Fibroblast of gingiva (primary cell): ENCODE results near the gene FAM98C.

ENCODE experiments used
- DNase-seq: peaks from one replicate; pipeline ENCODE4 v3.0.0-alpha.2; 2011; ENCODE audit warnings: low read depth

The FAM98C gene

DNA sequence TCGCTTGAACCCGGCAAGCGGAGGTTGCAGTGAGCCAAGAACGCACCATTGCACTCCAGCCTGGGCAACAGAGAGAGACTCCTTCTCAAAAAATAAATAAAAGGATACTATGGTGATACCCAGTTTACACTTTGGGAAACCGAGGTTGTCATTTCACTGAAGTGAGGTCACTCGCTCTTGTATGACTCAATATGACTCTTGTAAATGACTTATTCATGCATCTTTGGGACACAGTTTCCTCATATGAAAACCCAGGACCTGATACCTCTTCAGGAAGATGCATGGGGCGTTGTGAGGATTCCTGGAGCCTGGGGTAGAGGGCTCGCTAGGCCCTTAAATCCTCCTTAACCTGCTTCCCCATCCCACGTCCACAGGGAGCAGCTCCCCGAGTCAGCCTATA, 24.0 kb upstream of the FAM98C start:
- no peak for DNase-seq

DNA sequence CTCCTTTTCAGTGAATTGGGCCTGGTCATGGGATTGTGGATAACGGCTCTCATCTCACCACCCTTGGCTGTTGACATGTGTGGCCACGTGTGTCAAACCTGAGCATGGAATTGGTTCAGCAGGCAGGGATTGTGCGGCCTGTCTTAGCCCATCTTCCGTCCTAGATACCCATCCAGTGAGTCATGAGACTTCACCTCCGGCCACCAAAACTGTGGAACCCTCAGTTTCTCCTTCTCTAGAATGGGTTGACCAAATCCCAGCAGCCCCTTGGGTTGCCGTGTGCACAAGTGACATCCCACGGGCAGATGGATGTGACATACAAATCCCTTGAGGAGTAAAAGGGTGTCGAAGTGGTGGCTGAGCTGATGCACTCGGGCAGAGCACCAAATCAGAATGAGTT, 21.8 kb upstream of the FAM98C start:
- no peak for DNase-seq

DNA sequence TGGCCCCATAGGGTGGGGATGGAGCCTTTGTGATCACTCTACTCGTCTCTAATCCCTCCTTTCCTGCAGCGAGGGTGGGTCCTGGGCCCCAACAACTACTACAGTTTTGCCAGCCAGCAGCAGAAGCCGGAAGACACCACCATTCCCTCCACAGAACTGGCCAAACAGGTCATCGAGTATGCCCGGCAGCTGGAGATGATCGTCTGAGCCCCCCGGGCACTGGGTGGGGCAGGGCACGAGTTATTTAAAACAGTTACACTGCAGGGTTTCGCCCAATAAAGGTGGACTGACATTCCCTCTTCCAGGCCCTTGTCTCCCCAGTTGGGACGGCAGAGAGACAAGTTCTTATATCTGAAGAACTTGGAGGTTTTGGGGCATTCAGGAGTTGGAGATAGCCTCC, 19.7 kb upstream of the FAM98C start:
- no peak for DNase-seq

DNA sequence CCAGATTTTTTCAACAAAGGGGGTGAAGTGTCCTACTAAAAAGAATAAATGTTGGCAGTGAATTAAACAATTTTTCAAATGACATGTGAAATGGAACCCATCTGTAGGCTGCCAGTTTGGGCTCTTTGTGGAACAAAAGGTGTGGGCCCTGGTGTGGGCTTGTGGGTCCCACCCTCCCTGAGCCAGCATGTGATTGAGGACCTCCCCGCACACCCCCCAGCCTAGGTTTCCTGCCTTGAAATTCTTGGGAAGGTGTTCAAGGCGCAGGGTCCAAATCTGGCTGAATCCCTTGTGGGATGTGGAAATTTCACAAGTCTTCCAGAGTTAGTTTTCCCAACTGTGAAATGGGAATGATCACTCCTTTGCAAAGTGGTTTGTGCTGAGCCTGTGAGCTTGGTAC, 19.1 kb upstream of the FAM98C start:
- DNase-seq = no peak

DNA sequence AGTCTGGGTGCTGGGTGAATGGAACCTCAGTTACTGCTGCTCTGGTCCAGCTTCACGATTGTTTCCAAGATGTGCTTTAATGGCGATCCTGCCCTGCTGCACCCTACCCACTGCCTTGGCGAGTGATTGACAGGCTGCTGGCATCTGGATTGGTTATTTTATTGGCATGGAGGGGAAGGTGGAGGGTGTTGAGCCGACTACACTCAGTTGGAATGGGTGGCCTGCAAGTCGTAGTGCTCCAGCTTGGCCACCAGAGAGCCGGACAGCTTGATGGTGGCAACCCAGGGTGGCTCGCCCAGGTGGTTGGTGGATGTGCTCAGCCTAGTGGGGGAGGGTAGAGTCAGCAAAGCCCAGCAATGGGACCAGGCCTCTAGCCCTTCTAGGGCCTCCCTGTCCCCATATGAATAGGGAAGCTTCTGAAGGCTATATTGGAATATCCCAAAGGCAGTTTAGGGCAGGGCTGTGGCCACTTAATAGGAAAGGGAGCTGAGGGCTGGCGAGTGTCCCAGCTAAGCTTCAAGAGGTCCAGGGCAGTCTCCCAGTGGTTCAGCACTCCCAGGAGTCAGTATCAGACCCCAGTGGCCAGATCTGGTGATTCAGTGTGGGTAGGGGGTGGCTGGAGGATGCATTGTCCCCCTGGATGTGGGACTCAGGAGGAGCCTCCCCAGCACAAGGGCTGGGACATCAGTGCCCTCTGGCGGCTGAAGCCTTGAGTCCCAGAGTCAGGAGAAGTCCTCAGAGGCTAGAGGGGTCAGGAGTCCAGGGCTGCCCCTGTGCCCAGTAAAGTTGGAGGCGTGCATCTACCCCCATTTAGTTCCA, 18.5 kb upstream of the FAM98C start:
- DNase-seq = no peak

DNA sequence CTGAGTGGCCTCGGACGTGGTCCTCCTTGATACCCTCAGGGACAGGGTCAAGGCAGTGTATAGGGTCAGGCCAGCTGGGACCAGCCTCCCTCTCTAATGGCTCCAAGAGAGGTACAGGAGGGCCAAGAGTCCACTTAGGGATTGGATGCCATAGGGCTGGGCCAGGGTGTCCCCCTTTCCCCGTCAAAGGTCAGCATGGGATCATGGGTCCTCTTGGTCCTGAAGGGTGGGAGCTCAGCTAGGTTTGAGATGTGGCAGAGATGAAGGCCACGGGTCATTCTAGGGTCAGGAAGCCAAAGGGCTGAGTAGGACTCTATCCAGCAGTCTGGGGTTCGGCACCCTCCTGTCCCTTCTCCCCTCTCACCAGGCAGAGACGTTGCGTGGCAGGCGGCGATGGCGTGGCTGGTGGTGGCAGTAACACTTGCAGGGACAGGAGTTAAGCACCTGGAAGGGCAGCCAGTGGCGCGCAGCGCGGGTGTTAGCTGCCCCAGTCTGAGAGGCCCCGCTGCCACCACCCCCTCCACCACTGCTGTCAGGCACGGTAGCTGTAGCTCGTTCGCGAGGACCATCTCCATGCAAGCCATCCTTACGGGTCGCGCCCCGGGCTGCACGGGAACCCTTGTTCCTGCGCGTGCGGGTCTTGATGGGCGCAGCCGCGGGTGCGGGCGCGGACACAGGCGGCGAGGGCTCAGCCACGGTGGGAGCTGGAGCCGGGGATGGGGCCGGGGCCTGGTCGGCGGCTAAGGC, 17.7 kb upstream of the FAM98C start:
- no peak for DNase-seq

DNA sequence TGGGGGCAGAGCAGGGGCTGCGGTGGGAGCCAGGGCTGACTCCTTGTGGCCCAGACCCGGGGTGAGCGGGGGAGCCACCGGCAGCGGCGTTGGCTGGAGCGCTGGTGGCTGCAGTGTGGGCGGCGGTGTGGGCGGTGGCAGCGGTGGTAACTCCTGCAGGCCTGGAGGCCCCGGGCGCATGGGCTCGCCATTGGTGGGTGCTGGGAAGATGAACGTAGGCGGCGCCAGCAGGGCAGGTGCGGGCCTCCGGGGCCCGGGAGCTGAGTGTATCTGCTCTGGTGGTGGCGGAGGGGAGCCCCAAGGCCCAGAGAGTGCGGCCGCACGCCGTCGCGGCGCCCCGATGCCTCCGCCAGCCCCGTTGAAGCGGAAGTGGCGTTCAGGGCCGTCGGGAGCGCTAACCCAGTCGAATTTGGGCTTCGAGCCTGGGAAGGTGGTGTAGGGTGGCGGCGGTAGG, 17.1 kb upstream of the FAM98C start:
- no peak for DNase-seq

DNA sequence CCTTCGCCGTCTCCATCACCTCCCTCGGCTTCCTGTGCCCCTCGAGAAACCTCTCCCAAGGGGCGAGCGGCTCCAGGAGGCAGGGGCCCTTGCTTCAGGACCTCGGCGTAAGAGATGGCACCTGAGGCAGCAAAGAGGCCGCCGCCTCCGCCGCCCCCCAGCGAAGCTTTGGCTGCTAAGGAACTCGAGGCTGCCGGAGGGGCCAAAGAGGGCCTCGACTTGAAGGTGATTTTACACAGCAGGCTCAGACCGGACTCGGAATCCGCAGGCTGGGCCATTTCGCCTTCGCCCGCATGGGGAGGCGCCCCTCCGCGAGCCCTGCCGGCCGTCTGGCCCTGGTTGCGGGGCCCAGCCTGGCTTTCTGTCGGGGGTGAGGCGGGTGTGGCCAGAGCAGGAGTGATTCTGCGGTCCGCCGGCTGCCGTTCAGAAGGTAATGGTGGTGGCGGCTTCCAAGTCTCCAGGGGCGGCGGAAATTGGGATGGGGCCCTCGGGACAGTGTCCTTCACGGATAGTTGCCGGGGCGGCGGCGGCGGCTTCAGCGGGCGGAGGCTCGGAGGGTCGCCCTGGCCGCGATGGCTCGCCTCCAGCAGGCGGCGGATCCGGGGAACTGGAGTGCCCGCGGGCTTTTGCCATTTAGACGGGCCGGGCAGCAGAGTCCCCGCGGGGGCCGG, 16.5 kb upstream of the FAM98C start:
- DNase-seq = no peak

DNA sequence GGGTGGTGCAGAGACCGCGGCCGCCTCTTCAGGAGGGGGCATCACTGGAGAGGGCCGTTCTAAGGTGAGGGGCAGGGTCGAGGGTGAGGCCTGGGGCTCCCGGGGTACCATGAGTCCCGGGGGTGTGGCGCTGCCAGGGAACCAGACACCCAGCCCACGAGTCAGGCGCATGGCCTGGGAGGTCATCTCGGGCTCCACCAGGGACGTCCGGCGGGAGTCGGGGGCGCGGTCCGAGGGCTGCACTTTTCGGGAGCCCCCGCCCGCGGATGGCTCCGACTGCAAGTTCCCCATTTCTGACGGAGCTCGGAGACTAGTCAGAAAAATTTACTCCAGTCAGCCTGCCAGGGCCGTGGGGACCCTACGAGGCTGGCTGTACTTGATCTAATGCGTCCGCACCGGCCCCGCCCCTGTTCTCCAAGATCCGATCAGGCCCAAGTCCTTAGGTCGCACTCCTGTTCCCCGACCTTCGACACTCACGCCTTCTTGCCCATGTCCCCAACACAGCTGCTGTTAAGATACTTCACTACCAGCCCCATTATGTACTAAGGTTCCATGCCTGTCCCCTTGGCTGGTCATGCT, 15.8 kb upstream of the FAM98C start:
- DNase-seq = no peak

DNA sequence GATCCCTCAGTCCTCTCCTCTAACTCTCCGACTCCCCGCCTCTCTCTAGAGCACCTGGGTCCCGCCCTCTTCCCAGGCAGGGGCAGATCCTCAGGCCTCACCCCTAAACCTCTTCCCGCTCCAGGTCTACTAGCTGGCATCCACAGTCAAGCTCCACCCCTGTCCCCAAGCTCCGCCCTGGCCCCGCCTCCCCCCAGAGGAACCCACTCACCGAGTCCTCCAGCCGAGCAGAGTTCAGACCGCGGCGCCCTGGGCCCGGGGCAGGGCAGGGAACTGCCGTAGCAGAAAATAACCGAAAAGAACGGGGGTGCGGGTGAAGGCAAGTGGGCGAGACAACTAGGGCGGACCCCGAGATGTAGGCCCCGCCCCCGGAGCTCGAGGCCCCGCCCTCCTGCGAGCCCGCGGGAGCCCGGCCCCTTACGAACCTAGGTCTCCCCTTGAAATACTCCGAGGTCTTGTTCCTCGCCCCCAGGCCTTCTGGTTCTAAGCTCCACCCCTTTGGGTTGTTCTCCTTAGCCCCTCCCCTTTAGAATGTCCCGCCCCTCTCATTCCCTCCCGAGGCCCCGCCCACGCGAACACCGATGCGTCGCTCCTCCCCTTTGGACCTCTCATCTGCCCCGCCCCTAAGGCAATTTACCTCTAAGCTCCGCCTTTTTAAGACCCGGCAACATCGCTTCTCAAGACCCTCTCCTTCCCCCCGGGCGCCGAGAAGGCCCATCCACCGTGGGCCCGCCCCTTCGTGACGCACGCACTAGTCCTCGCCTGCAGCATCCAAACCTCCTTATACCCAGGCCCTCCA, 15.1 kb upstream of the FAM98C start, which contains the start of gene GGN:
GGN (minus strand) TSS at position 485 of the 799 bp plus-strand sequence. CDS start 773 bp downstream, outside the sequence.
- peak; percentile 90 for DNase-seq

DNA sequence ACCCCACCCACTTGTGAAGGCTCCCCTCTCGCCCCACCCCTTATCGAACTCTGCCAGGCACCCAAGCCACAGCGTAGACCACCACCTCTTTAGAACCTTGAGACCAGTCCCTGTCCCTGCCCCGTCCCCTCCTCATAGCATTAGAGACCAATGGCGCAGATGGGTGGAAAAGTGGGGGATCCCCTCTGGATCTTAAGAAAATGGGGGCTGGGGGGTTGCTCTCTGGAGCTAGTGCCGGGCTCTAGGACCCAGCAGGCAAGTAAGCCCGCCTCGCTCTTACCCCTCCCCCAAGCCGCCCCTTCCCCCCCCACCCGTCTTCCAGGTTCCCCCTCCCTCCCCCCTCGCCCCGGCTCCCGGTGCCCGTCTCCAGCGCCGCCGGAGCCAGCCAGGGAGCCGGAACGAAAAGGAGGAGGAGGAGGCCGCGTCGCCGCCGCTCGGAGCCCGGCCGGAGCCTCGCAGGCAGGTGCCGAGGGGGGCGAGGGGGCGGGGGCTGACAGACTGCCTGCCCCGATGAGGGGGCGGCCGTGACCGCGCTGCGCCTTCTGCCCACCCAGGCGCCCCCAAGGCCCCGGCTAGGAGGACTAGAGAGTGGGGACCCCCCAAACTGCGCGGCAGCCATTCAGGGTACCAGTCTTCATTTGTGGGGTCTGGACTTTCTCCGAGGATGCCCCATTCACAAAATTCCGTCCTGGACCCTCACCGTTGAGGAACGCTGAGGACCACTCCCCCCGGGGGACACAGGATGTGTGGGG, 14.4 kb upstream of the FAM98C start, which contains the start of gene SPRED3:
SPRED3 (plus strand) TSS at position 349 of the 752 bp plus-strand sequence. CDS start 1,606 bp downstream, outside the sequence.
- DNase-seq = peak; percentile 59

DNA sequence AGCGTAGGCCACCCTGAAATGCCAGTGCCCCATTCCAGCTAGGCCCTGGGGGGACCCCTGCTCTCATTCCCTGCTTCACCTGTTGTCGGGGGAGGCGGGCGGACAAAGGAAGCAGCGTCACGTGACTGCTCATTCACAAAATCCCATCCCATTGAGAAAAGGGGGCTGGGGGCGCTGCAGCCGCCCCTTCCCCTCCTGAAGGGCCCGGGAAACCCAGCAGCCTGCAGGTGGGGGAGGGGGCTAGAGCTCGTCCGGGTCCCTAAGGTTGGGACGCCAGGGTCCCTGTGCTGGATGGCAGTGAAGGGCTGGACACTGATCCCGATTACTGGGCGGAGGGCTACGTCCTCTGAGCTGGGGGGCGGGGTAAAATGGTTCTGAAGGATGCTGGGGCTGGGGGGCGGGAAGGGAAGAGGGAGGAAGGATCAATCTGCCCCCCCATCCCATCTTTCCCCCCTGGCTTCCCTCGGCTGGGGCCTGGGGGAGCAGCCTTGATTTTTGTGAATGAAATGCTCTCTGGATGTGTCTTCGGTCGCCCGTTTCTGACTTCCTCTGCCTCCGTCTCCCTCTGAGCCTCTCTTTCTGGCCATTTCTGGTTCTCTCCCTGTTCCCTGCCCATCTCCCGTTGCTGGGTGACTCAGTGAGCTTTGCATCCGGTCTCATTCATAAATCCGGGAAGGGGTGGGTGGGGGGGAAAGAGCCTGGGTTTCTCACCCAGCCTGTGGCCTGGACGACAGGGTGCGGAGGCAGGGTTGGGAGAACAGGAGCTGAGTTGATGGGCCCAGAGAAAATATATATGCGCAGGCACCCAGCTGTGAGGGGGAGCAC, 13.6 kb upstream of the FAM98C start:
- DNase-seq = peak; percentile 52

DNA sequence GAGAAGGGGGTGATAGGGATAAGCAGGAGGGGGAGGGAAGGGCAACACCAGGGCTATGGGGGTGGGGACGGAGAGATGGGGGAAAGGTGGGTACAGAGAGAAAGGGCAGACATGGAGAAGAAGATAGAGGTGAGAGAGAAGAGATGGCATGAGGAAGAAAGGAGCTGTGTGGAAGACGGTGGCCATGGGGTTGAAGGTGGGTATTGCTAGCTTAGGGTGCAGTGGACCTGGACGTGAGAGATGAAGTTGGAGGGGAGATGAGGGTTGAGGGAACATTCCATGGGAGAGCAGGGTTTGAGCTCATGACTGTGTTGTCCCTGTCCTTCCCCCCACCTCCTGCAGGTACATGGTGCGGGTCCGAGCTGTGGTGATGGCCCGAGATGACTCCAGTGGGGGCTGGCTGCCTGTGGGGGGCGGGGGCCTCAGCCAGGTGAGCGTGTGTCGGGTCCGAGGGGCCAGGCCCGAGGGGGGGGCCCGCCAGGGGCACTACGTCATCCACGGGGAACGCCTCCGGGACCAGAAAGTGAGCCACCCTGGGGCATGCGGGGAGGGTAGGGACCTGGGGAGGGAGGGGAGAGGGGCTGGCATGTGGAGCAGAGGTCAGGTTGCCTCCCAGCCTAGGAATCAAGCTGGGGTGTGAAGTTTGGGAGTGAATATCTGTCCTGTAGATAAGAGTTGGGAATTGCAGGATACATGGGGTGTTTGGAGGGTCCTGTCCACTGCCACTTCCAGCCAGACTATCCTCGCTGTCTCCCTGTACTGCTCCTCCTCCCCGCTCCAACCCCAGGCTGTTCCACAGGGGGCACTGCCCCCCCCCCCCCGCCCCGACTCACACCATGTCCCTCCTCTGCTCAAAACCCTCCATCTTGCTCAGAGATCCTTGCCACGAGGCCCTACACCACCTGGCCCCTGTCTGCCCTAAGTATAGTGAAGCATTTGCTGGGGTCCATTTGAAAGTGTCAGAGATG, 12.7 kb upstream of the FAM98C start:
- DNase-seq = no peak

DNA sequence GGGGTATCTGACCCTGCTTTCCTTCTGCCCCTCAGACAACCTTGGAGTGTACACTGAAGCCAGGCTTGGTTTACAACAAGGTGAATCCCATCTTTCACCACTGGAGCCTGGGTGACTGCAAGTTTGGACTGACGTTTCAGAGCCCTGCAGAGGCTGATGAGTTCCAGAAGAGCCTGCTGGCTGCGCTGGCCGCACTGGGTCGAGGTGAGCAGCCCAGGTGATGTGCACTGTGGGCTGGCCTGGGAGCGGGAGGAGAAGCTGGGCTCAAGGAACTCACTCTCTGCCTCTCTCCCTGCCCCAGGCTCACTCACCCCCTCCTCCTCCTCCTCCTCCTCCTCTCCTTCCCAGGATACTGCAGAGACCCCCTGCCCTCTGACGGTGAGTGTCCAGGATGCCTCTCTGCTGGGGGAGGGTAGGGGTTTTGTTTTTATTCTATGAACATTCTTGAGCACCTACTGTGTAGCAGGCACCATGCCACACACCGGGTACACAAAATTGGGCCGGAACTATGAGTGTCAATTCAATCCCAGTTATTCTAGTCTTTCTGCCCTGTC, 10.9 kb upstream of the FAM98C start:
- no peak for DNase-seq

DNA sequence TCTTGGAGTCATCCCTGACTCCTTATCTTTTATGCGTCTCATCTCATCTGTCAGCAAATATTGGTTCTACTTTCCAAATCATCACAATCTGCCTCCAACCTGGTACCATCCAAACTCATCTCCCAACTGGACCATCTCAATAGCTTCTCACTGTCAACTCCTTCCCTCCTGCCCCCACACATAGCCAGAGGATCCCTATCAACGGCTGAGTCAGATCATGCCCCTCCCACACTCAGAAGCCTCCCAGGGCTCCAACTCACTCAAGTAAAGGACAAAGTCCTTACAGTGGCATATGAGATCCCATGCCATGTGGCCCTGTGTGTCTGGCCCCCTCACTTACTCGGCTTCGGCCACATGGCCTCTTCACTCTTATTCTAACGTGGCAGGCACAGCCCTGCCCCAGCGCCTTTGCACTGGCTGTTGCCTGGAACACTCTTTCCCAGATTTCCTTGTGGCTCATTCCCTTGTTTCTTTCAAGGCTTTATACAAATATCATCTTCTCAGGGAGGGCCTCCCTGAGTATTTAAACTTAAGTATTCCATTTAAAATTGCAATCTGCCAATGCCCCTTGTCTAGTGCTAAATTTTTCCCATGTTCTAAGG, 10.1 kb upstream of the FAM98C start:
- DNase-seq = no peak

DNA sequence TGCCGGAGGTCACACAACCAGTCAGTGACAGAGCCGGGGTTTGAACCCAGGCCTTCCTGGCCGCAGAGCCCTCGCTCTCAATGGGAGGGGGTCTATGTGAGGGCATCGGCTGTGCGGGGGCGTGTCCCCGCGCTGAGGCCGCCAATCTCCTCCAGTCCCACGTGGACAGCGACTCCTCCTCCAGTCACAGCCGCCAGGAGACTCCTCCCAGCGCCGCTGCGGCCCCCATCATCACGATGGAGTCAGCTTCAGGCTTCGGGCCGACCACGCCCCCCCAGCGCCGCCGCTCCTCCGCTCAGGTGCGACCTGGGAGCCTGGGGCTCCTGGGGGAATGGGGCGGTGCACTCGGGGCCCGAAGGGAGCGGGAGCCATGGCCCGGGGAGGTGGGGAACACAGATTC, 8.4 kb upstream of the FAM98C start:
- no peak for DNase-seq

DNA sequence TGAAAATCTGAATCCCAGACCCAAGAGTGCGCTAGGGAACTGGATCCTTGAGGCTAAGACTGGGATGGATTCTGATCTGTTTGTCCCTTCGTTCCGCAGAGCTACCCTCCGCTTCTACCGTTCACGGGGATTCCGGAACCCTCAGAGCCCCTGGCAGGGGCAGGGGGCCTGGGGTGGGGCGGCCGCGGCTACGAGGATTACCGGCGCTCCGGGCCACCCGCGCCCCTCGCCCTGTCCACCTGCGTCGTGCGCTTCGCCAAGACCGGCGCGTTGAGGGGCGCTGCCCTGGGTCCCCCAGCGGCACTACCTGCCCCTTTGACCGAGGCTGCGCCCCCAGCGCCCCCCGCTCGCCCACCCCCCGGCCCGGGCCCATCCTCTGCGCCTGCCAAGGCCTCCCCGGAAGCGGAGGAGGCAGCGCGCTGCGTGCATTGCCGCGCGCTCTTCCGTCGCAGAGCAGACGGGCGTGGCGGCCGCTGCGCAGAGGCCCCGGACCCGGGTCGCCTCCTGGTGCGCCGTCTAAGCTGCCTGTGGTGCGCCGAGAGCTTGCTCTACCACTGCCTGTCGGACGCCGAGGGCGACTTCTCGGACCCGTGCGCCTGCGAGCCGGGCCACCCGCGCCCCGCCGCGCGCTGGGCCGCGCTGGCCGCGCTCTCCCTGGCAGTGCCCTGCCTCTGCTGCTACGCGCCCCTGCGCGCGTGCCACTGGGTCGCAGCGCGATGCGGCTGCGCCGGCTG, 7.3 kb upstream of the FAM98C start:
- DNase-seq = no peak
